Activated naive CD4-positive, alpha-beta T cell treated with Interleukin-2 at 50 U/mL for 16 hours (primary cell): Measurements from ENCODE around the gene ILRUN.
"Not testable (repeated sequence)": the region's sequence is repeated elsewhere in the genome, so short reads cannot be mapped to it uniquely, and the experiment has no call there.

Experiments
- DNase-seq: peaks from one replicate; pipeline ENCODE4 v3.0.0-alpha.2; 2020

ILRUN gene

GRCh38 chr6:34663371-34663770 lies 33.2 kb downstream of the ILRUN start:
- DNase-seq, result no peak

- no peak for DNase-seq
These were observed 35.2 kb downstream of the ILRUN start for GRCh38 chr6:34661357-34661756.

GRCh38 chr6:34658605-34659265 lies 37.8 kb downstream of the ILRUN start:
- no peak for DNase-seq

GRCh38 chr6:34657979-34658480 lies 38.5 kb downstream of the ILRUN start:
- not testable (repeated sequence) for DNase-seq

- no peak for DNase-seq
These were observed 39.1 kb downstream of the ILRUN start for GRCh38 chr6:34657307-34657978.

GRCh38 chr6:34657037-34657306 lies 39.6 kb downstream of the ILRUN start:
- no peak for DNase-seq

GRCh38 chr6:34656378-34657036 lies 40.1 kb downstream of the ILRUN start:
- peak; percentile 65 for DNase-seq

GRCh38 chr6:34655876-34656377 lies 40.6 kb downstream of the ILRUN start:
- not testable (repeated sequence) for DNase-seq

GRCh38 chr6:34654061-34654710 lies 42.4 kb downstream of the ILRUN start:
- no peak for DNase-seq

- no peak for DNase-seq
These were observed 44.3 kb downstream of the ILRUN start for GRCh38 chr6:34652263-34652662.

- no peak for DNase-seq
These were observed 45.7 kb downstream of the ILRUN start for GRCh38 chr6:34650823-34651222.

- DNase-seq, result not testable (repeated sequence)
These were observed 46.3 kb downstream of the ILRUN start for GRCh38 chr6:34650232-34650631.

- DNase-seq, result no peak
These were observed 47.8 kb downstream of the ILRUN start for GRCh38 chr6:34648806-34649205.
